ENCODE data around the gene TAC3.
A peak's percentile ranks its signal among the peaks of the same experiment; 100 is the strongest.
"Not testable (repeated sequence)": the region's sequence is repeated elsewhere in the genome, so short reads cannot be mapped to it uniquely, and the experiment has no call there.

Gene TAC3

DNA sequence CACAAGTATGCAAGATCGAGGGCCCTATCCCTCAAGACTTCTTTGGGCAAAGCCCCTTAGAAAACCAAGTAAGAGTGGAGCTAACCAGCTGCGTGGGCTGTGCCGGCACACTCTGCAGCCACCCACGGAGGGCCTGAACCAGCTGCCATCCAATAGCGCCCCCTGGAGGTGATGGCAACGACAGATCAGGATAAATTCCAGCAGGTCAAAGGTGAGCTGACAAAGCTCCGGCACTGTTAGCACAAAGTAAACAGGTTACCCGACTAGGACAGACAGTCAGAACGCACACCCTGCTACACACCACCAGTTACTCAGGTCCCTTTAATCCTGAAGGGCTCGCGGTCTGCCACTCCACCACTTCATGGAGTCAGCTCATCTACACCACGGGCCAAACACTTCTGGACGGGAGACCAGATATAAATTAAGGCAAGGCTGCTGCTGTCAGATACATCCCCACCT is 14.9 kb downstream of the TAC3 start:
- peak; percentile 32 for DNase-seq

DNA sequence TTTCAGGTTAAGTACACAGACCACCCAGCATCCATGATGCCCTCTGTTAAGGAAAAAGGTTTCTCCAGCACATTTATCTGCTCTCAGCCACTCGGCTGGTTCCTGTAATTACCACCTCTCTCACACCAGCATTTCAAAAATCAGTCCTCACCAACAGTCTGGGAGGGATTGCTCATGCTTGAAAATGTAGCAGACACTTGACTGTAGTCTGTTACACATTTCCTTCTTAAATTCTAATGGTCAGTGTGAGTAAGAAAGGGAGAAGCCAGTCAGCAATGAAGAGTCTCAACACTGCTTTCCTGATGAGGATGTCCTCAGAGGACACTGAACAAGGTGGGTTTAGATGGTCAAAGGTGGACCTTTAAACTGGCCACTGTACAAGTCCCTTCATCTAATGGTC is 15.9 kb downstream of the TAC3 start:
- no peak for DNase-seq

DNA sequence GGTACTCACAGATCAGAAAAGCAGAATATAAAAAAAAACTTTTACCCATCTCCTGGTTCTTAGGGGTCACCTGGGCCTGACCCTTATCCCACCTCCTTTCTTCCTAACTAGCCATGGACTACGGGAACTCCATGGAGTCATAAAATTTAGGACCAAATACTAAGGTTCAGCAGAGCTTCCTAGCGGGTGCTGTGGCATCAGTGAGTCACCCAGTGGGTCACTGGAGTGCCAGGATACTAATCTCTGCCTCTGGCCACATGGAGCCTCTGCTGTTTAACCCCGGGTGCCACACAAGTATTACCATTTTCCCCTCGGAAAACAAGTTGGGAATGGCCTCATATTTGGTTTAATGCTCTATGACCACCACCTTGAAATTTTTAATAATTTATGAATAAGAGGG is 16.9 kb downstream of the TAC3 start:
- DNase-seq, result no peak

DNA sequence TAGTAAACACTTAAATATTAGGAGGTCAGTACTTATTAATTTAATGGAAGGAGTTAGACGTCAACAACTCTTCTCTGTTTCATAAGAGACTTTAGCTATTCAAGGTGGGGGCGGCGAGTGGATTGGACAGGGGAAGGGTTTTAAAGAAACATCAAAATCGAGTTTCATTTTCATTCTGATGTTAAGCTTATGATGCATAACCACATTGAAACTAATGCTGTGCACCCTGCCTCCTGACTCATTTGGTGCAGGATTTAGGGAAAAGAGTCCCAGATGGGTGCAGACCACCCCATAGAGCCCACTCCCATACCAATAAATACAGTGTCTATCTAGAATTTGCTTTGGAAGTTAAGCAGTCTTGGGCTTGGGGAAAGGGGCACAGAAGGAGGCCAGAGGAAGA is 17.3 kb downstream of the TAC3 start:
- DNase-seq, result no peak

DNA sequence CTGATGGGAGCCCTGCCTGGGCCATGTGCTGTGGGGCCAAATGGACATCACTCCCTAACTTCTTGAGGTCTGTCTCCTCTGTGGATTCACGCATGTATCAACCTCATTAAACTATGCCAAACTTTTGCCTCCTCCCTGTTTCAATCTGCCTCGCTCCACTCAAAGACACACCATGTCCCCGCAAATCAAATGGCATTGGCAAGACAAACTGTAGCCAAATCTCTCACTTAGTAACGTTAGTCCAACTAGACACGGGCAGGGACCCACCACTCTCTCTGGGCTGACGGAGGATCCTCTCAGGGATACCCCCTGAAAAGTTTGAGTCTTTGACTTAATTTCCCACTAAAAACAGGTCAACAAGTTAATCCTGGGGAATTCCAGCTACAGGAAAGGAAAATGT is 18.0 kb downstream of the TAC3 start:
- no peak for DNase-seq

DNA sequence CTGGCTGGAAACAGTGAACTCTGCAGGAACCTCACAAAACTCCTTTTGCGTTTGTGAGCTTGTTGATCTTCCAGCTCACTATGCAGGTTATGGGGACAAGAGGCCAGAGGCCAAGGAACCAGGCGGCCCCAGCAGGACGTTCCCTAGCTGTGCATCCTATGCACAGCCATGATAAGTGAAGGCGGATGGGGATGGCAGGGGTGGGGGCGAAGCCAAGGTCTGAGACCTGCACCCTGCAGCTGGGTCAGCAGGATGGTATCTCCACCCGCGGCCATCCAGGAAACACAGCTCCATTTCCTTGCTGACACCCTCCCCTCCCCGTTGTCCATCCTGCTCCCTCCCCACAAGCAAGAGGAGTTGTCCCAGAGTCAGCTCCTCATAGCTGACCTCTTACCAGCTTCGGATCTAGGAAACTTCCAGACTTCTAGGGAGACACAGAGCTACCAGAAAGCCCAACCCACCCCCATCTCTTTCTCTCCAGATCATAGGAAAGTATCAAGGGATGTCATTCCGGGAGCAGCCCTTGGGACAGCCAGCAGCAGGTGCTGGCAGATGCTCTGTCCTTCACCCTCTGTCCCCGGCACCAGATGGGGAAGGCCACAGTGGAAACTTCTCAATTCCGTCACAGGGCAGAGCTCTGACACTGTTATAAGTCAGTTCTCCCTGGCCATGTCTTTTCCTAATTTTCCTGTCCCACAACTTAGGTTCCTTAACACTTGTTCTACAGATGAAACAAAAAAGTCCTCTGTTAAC is 19.4 kb downstream of the TAC3 start:
- DNase-seq, result no peak

DNA sequence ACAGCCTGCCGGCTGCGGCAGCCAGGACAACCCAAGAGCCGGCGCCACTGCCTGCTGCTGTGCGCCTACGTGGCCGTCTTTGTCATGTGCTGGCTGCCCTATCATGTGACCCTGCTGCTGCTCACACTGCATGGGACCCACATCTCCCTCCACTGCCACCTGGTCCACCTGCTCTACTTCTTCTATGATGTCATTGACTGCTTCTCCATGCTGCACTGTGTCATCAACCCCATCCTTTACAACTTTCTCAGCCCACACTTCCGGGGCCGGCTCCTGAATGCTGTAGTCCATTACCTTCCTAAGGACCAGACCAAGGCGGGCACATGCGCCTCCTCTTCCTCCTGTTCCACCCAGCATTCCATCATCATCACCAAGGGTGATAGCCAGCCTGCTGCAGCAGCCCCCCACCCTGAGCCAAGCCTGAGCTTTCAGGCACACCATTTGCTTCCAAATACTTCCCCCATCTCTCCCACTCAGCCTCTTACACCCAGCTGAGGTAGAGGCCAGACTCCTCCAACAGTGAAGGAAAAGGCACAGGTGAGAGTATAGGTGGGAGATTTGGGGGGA is 20.3 kb downstream of the TAC3 start:
- no peak for DNase-seq

DNA sequence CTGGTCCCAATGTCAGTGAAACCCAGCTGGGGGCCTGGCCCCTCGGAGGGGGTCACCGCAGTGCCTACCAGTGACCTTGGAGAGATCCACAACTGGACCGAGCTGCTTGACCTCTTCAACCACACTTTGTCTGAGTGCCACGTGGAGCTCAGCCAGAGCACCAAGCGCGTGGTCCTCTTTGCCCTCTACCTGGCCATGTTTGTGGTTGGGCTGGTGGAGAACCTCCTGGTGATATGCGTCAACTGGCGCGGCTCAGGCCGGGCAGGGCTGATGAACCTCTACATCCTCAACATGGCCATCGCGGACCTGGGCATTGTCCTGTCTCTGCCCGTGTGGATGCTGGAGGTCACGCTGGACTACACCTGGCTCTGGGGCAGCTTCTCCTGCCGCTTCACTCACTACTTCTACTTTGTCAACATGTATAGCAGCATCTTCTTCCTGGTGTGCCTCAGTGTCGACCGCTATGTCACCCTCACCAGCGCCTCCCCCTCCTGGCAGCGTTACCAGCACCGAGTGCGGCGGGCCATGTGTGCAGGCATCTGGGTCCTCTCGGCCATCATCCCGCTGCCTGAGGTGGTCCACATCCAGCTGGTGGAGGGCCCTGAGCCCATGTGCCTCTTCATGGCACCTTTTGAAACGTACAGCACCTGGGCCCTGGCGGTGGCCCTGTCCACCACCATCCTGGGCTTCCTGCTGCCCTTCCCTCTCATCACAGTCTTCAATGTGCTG is 21.0 kb downstream of the TAC3 start:
- DNase-seq, result no peak

DNA sequence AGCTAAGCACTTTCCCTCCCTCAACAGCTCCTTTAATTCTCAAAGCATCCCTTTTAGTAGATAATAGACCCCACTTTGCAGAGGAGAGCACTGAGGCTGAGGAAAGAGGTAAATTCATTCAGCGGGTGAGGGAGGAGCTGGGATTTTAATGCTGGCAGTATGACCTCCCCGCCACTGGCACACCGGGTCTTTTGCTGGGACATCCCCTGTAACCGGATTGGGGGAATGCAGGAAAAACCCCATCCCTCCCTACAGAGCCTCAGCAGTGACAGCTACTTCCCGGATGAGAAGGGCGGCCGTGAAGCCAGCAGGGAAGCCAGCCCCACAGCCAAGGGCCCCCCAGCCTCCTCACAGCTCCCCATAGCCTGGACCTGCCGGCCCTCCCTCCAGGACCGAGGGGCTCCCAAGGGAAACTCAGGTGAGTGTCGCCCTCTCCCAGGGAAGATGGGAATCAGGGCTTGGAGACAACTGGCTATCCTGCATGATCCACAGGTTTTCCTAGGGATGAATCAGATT is 22.0 kb downstream of the TAC3 start:
- DNase-seq, result no peak

DNA sequence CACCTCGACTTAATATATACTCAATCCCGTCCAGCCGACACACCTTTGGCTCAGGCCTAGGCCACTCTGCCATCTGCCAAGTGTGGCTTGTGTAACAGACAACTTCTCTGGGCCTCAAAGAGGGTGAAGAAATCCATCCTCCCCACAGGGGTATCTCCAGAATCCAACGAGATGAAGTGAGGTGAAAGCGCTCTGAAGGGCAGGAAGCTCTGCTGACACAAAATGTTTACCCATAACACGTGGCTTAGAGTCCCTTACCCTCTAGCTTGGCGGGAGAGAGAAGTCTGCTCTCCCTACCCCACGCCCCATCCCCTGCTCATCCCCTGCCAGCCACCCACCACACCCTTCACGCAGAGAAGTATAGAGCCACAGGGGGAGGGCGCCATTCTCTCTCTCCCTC is 23.0 kb downstream of the TAC3 start:
- DNase-seq, result no peak

DNA sequence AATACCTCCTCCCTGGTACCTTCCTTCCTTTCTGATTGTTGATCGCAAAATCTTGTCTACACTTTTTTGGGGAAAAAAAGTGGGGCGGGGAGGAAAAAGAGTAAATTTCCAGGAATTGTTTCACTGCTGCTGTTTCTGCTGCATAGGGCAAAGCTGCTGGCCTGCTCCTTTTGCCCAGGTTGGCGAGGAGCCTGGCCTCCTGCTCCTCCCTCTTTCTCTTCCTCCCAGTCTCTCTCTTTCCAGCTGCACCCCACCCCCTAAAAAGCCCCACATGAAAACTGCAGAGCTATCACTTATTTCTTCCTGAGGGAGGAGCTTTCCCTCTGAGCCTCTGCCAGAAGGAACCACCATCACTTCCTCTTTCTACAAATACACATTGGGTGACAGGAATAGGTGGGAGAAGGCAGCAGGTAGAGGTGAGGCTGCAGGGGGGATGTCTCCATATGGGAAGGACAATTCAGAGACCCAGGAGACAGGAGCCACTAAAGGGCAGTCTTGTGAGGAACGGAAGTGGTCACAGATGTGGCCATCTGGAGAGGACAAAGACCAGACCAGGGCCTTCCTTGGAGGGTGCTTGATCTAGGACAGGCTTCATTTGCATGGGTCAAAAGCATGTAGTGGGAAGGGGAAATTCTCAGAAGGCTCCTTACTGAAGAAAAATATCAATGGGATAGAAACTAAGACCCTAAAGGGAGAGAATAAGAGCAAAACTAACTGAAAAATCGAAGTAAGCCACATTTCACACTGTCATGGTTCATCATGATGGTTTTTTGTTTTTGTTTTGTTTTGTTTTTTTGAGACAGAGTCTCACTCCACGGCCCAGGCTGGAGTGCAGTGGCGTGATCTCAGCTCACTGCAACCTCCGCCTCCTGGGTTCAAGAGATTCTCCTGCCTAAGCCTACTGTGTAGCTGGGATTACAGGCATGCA is 24.7 kb downstream of the TAC3 start:
- DNase-seq, result no peak

DNA sequence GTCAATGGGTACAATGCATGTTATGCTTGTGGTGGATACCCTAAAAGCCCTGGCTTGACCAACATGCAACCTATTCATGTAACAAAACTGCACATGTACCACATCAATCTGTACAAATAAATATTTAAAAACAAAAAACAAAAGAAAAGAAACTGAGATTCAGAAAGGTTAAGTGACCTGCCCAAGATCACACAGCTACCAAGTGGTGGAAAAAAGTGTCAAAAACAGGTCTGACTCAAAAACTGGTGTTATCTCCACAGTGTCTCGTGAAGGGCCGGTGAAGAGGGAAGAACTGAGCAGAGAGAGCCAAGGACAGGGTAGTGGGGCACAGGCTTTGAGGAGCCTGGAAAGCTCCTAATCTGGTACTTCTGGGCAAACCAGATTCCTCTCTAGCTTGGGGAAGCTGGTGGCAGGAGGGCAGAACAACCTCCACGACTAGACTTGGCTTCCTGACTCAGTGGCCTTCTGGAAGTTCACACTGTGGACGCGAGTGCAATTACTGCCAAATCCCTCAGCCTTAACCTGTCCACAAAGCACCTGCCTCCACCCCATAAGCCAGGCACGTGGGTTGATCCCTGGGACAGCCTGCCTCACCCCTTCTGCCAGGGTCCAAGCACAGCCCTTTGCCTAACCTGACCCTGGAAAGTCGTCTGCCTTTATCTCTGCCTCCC is 25.5 kb downstream of the TAC3 start:
- DNase-seq, result no peak

DNA sequence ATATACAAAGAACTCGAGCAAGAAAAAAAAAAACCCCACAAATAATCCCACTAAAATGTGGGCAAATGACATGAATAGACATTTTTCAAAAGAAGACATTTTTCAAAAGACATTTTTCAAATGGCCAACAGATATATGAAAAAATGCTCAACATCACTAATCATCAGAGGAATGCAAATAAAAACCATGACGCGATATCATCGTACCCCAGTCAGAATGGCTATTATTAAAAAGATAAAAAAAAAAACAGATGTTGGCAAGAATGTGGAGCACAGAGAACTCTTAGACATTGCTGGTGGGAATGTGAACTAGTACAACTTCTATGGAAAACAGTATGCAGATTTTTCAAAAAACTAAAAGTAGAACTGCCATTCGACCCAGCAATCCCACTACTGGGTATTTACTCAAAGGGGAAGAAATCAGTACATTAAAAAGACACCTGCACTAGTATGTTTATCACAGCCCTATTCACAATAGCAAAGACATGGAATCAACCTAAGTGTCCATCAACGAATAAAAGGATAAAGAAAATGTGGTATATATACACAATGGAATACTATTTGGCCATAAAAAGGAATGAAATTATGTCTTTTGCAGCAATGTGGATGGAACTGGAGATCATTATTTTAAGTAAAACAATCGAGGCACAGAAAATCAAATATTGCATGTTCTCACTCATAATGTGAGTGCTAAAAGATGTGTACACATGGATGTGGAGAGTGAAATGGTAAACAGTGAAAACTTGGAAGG is 26.3 kb downstream of the TAC3 start:
- peak; percentile 19 for DNase-seq

DNA sequence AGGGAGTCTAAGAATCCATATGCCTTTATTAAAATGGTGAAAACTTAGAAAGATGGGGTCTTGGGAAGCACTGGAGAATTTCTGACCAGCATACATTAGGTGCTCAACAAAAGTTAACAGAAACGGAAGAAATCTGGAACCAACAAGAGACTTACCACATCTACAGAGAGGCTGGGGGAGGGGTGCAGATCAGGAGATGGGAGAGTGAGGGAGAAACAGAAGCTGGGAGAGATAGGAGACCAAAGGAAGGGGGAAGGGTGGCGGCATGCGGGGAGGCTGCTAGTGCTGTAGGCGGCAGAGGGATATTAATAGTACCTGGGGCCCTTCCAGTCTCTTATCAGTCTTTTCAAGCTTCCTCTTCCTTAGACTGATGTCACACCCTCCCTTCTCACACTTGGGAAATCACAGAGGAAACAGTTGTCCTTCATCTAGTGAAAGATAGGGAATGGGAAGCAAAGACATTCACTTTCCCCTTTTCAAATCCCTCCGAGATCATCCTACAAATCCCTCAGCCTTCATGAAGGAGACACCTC is 28.1 kb downstream of the TAC3 start:
- DNase-seq, result no peak

DNA sequence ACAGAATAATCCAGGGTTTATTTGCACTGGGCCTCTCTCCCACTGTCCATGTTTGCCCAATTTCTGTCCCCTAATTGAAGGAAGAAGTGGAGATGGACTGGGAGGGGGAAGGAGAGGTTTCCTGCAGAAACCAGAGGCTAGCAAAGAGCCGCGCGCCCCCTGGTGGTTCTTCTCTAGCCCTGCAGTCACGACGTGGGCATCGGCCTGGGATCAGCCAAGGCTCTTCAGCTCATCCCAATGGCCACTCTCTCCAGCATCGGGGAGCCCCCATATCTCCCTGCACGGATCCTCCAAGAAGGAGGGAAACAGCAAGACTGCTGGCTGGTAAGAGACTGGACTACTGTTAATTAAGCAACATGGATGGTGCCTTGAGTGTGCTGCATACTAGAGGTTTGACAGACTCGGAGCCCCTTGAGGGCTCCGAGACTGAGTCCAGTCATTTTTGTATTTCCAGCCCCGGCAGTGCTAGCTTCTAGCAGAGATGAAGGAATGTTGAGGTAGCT is 28.7 kb downstream of the TAC3 start:
- DNase-seq, result peak; percentile 72

DNA sequence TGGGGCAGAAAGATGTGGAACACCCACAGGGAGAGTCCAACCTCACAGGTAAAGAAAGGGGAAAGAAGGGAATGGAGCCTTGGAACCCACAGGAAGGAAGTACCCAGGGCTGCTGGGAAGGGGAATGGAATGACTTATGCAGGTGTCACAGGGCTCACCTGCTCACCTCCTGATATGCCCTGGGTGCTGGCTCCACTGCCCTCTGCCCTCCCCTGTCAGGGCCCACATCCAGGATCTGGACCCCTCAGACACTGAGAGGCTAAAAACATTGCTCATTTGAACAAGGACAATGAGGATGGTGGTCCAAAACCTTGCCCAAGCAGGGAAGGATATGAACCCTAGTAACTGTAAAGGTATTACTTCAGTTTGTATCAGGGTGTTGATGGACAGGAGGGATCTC is 29.3 kb downstream of the TAC3 start:
- no peak for DNase-seq

DNA sequence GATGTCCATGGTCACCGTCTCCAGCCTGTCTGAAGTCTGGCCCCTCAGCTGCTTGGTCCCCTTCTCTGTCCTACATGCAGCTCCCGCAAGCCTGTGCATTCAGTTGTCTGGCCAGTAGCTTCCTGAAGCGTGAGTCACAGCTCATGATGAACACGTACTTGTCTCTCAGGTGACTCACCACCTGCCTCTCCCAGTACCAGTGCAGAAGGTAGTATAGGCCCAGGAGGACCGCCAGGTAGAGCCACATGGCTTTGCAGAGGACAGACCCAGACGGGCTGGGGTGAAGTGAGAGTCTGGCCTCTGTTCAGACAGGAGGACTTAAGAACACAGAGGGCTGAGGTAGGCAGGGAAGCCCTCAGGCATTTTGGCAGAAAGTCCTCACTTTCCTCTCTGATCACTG is 30.6 kb downstream of the TAC3 start:
- DNase-seq, result not testable (repeated sequence)

DNA sequence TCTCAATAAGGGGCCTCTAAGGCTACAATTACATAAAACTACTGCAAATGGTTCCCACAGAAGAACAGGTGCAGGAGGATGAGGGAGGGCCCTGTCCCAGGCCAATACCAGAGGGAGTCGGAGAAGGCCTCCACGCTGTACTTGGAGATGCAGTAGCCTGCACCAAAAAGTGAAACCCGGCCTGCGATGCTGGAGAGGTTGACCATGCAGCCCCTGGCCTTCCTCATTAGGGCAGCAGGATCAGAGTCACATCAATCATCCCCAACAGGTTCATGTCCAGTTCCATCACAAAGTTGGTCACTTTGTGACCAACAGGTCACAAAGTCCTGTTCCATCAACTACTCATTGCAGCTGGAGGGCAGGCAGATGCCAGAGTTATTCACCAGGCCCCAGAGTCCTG is 32.9 kb downstream of the TAC3 start:
- DNase-seq, result no peak

DNA sequence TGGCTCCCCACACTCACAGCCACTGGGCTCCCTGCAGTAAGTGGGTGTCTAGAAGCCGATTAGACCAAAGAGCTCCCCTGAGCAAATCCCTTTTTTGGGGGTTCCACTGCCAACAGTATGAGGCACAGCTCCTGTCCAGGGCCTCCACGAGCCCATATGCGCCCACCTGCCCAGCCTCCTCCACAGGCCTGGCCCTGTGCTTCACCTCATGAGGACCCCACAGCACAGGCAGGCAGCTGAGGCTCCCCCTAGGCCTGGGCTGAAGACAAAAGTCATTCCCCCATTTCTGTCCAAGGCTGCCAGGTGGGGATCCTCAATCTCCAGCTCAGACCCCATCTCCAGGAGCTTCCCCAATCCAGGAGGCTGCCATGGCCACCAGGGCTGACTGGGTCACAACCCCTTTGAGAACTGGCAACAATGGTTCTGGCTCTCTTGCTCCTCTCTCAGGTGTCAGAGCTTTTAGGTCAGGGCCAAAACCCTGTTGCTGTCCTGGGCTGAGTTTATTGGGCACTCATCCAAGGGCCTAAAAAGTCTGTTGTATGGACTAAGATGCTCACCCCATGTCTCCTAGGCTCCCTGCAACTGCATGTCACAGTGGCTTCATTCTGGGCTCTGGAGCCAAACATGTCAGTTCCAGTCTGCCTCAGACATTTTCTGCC is 33.6 kb downstream of the TAC3 start:
- not testable (repeated sequence) for DNase-seq

DNA sequence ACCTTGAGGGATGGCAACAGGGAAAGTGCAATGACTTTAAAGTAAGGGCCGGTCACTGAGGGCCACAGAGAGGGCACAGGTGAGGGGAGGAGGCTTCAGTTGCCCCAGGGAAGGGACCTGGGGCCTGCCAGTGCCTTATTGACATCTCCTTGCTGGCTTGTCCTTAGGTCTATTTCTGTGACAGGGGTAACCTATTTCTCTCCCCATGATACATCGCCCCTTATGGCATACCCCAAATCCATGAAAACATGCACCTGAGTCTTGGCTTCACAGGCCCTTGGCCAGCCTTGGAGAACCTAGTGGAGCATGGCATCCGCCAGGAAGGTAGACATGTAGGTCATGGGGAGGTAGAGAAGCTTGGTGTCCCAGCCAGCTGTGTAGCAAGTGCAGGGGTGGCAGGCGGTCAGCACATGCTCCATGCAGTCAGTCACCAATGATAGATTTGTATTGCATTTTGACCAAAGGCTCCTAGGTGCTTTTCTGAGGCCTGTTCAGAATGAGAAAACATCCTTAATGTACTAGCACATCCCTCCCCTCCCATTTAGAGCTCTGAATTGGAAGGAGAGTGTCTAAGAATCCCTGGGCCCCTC is 35.3 kb downstream of the TAC3 start:
- no peak for DNase-seq
